ENCODE results near the gene CLEC16A. TPM values are rescaled to one million over a fixed set of nuclear protein-coding genes. Genes with fewer than 3 reads are reported as not detected.

CLEC16A gene
- total and polyA plus RNA-seq, 9 of the 15 experiments (the other 6 are each of a cell fraction or from before 2014, with no cell fraction given), result 1.00 to 22.3 (median 10.0) TPM

DNA sequence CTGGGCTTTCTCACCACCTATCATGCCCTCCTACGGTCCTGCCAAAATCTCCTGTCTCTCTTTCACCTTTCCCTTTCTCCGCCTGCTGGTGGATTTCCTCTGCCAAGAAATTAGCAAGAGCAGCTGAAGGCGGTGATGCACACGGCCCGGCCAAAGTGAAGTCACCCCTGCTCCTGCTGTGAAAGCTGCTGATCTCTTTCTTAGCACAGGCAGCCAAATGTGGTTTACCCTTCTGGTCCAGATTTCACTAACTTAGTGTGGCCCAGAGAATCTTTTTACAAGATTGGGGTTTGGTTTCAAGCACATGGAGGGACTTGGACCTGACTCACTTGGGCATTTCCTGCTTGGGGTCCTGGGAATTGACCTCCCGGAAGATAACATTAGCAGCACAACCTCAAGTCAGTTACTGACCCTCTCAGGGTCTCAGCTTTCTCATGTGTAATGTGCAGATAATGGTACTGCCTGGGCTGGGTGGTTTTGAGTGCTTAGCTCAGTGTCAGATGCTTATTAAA is 155.9 kb downstream of the CLEC16A start (continued):
- TF ChIP-seq, protein P1, sequence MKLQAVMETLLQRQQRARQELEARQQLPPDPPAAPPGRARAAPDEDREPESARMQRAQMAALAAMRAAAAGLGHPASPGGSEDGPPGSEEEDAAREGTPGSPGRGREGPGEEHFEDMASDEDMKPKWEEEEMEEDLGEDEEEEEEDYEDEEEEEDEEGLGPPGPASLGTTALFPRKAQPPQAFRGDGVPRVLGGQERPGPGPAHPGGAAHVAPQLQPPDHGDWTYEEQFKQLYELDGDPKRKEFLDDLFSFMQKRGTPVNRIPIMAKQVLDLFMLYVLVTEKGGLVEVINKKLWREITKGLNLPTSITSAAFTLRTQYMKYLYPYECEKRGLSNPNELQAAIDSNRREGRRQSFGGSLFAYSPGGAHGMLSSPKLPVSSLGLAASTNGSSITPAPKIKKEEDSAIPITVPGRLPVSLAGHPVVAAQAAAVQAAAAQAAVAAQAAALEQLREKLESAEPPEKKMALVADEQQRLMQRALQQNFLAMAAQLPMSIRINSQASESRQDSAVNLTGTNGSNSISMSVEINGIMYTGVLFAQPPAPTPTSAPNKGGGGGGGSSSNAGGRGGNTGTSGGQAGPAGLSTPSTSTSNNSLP (IDR thresholded peaks at IDR 0.05; ENCODE audit: borderline replicate concordance, low read depth, low read length), result no peak
- no peak for TF ChIP-seq ZNF23 (CRISPR knock-in tag; IDR thresholded peaks at IDR 0.05)
- TF ChIP-seq GABPB2 (CRISPR knock-in tag; conservative IDR thresholded peaks at IDR 0.05), result no peak
- TF ChIP-seq CC2D1A (IDR thresholded peaks at IDR 0.05), result peak; percentile 44; the same call in 1 of the 2 replicates
- TF ChIP-seq TRIM28 (IDR thresholded peaks at IDR 0.05), result no peak
- no peak for TF ChIP-seq ZNF717 (CRISPR knock-in tag; IDR thresholded peaks at IDR 0.05)
- TF ChIP-seq MTA1 (IDR thresholded peaks at IDR 0.05; ENCODE audit: borderline replicate concordance), result no peak
- TF ChIP-seq BRD9 (IDR thresholded peaks at IDR 0.05; ENCODE audit: low read depth, partially characterized antibody), result no peak
- TF ChIP-seq BRF1 (IDR thresholded peaks at IDR 0.05; ENCODE audit: borderline replicate concordance, extremely low read depth, insufficient read length), result no peak
- peak in 1 of 2 experiments; percentile 48; a peak in 2 of 4 replicates for TF ChIP-seq RAD21 (CRISPR knock-in tag; conservative IDR thresholded peaks at IDR 0.05 in 1 of 2, IDR thresholded peaks at IDR 0.05 in 1 of 2)
- TF ChIP-seq ILK (tag; IDR thresholded peaks at IDR 0.05; ENCODE audit: borderline replicate concordance, low read depth), result no peak
- TF ChIP-seq ETS2 (tag; IDR thresholded peaks at IDR 0.05; ENCODE audit: borderline replicate concordance, poor library complexity, severe bottlenecking), result no peak
- TF ChIP-seq ZNF143 (CRISPR knock-in tag; IDR thresholded peaks at IDR 0.05), result no peak
- 0 out of 2 replicates have a peak, but pooled peaks have one; percentile 54 for TF ChIP-seq CREB3 (tag; conservative IDR thresholded peaks at IDR 0.05; ENCODE audit: low read depth)
- TF ChIP-seq TCF7 (IDR thresholded peaks at IDR 0.05; ENCODE audit: borderline replicate concordance), result no peak
- TF ChIP-seq HNRNPH1 (optimal IDR thresholded peaks at IDR 0.05; ENCODE audit: low read depth, low read length), result no peak
- TF ChIP-seq FOXA3 (CRISPR knock-in tag; conservative IDR thresholded peaks at IDR 0.05 in 1 of 2, IDR thresholded peaks at IDR 0.05 in 1 of 2), result no peak
- TF ChIP-seq GTF2B (IDR thresholded peaks at IDR 0.05; ENCODE audit: extremely low read depth, insufficient read length), result no peak
- TF ChIP-seq, protein P2, sequence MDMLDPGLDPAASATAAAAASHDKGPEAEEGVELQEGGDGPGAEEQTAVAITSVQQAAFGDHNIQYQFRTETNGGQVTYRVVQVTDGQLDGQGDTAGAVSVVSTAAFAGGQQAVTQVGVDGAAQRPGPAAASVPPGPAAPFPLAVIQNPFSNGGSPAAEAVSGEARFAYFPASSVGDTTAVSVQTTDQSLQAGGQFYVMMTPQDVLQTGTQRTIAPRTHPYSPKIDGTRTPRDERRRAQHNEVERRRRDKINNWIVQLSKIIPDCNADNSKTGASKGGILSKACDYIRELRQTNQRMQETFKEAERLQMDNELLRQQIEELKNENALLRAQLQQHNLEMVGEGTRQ (CRISPR knock-in tag; IDR thresholded peaks at IDR 0.05), result no peak
- no peak for TF ChIP-seq NFRKB (IDR thresholded peaks at IDR 0.05; ENCODE audit: low read depth)
- no peak for TF ChIP-seq PURB (CRISPR knock-in tag; IDR thresholded peaks at IDR 0.05; ENCODE audit: low read depth)
- TF ChIP-seq SMARCC2 (IDR thresholded peaks at IDR 0.05; ENCODE audit: low read depth), result peak; percentile 71; the same call in 1 of the 2 replicates
- no peak for TF ChIP-seq PHF20 (IDR thresholded peaks at IDR 0.05; ENCODE audit: partially characterized antibody)
- TF ChIP-seq CREBBP (IDR thresholded peaks at IDR 0.05; ENCODE audit: low read depth, low read length), result no peak
- no peak for TF ChIP-seq ZNF589 (CRISPR knock-in tag; IDR thresholded peaks at IDR 0.05; ENCODE audit: low read depth)
- TF ChIP-seq CHCHD3 (CRISPR knock-in tag; IDR thresholded peaks at IDR 0.05), result no peak

Data from K562 (cell line).